Prostate gland (tissue), 2 donors: Measurements from ENCODE around the gene ACOT9. TPM values are rescaled to one million over a fixed set of nuclear protein-coding genes. Genes with fewer than 3 reads are reported as not detected.

Experiments
- DNase-seq: peaks from one replicate; pipeline ENCODE4 v3.0.0-alpha.2; 2019; ENCODE audit warnings: low spot score
- H3K27ac ChIP-seq, 2 donors: fragments of 200-600 bp; sonication (generic); 2 replicates each; pipeline ENCODE4 v1.5.1; 2017 to 2019
- H3K27me3 ChIP-seq: fragments of 200-600 bp; sonication (generic); replicated peaks from 2 replicates; pipeline ENCODE4 v1.5.1; 2019; ENCODE audit not compliant: insufficient read depth
- H3K36me3 ChIP-seq, 2 donors: fragments of 200-600 bp; sonication (generic); 1 replicate in 1 of 2; 2 replicates in 1 of 2; pipeline versions ENCODE4 v1.5.1 to v1.8.1; 2017 to 2019
- H3K4me1 ChIP-seq: fragments of 200-600 bp; sonication (generic); replicated peaks from 2 replicates; pipeline ENCODE4 v1.5.1; 2019
- H3K4me3 ChIP-seq, 2 donors: fragments of 200-600 bp; sonication (generic); 2 replicates each; pipeline ENCODE4 v1.5.1; 2017 to 2019
- H3K9me3 ChIP-seq: fragments of 200-600 bp; sonication (generic); 2 replicates; pipeline ENCODE4 v1.5.1; 2017
- CTCF ChIP-seq, 4 experiments: fragments of 200-600 bp in 2 of 4; fragments of 450-650 bp in 2 of 4; sonication (generic) in 2 of 4; IDR thresholded peaks; 1 replicate in 3 of 4; 2 replicates in 1 of 4; pipeline ENCODE4 v1.5.1; 2016 to 2019; ENCODE audit warnings: antibody characterized with exemption in 4 of 4, mild to moderate bottlenecking in 2 of 4, moderate library complexity in 2 of 4
- POLR2A ChIP-seq: fragments of 450-650 bp; IDR thresholded peaks from one replicate; pipeline ENCODE4 v1.6.1; 2016; ENCODE audit warnings: antibody characterized with exemption, mild to moderate bottlenecking
- POLR2AphosphoS5 ChIP-seq: sonication (generic); formaldehyde crosslinking; IDR thresholded peaks from one replicate; pipeline ENCODE4 v1.6.1; 2017; ENCODE audit warnings: antibody characterized with exemption
- WGBS: methylation state at CpG from one replicate; pipeline ENCODE4 v1.1.5; 2018; 5-methylcytosine and 5-hydroxymethylcytosine counted together
- intact Hi-C: fragments of 100-400 bp; cut with DNase I; formaldehyde crosslinking; loops from one replicate; pipeline ENCODE4 v1.14.2; 2022
- total RNA-seq, 2 donors: library from RNA; depleted of rRNA; stranded (reverse); fragments of >200 nt; gene quantifications; one replicate each; pipeline ENCODE4 v1.1.0, GENCODE V29; 2016

ACOT9 gene
- total RNA-seq, 2 donors from 2014 or later: 19.6 to 31.5 TPM

- no peaks in the 10 kb centered on the region for H3K4me1 ChIP-seq
- no peaks in the 10 kb centered on the region for H3K9me3 ChIP-seq
- H3K4me3 ChIP-seq: peak overlapping the region; percentile 54 to 65
- H3K36me3 ChIP-seq: no peaks in the 10 kb centered on the region
- TF ChIP-seq POLR2AphosphoS5 (peak; percentile 15), POLR2A (no peak), CTCF (IDR thresholded peaks at IDR 0.05) (no peak)
- no peak for DNase-seq
- 9% methylated on average over 8 of the region's 8 CpGs for WGBS
- H3K27ac ChIP-seq: peak overlapping the region; percentile 94 to 95
- H3K27me3 ChIP-seq: no peaks in the 10 kb centered on the region
- intact Hi-C loops: loop anchor here (5.0 to 10.0 kb wide), 3 partner anchors 42 to 240 kb away; partner anchors contain the start of genes ACOT9 and KLHL15
These were observed 41.6 kb upstream of the ACOT9 start for GRCh38 chrX:23784470-23785331.

GRCh38 chrX:23783589-23784469 lies 40.8 kb upstream of the ACOT9 start:
- Histone ChIP-seq H3K27ac (peak overlapping the region; percentile 94 to 95), H3K36me3 (no peaks in the 10 kb centered on the region), H3K4me1 (no peaks in the 10 kb centered on the region), H3K4me3 (peak overlapping the region; percentile 54 to 65), H3K9me3 (no peaks in the 10 kb centered on the region), H3K27me3 (no peaks in the 10 kb centered on the region)
- DNase-seq: no peak
- WGBS: 12% methylated on average over 21 of the region's 21 CpGs
- TF ChIP-seq POLR2A (no peak), POLR2AphosphoS5 (no peak), CTCF (IDR thresholded peaks at IDR 0.05) (no peak)
- intact Hi-C loops: loop anchor here (5.0 to 10.0 kb wide), 3 partner anchors 42 to 241 kb away; partner anchors contain the start of genes ACOT9 and KLHL15

- intact Hi-C loops: loop anchor here (1.0 to 10.0 kb wide), 4 partner anchors 41 to 242 kb away; partner anchors contain the start of genes ACOT9 and KLHL15
- H3K27ac ChIP-seq: peak within 1 kb of the TSS; percentile 94 to 95
- TF ChIP-seq CTCF (IDR thresholded peaks at IDR 0.05) (peak; percentile 50 to 92 (median 86)), POLR2AphosphoS5 (peak; percentile 95), POLR2A (peak; percentile 94)
- no peaks in the 10 kb centered on the region for H3K9me3 ChIP-seq
- peak within 1 kb of the TSS; percentile 54 to 65 for H3K4me3 ChIP-seq
- H3K36me3 ChIP-seq: no peaks in the 10 kb centered on the region
- H3K4me1 ChIP-seq: no peaks in the 10 kb centered on the region
- DNase-seq: peak; percentile 94
- no peaks in the 10 kb centered on the region for H3K27me3 ChIP-seq
- WGBS: 0% methylated on average over 26 of the region's 58 CpGs
These were observed 40.0 kb upstream of the ACOT9 start, which contains the start of gene SAT1 for GRCh38 chrX:23782863-23783588. SAT1 (plus strand) TSS chrX:23783173; CDS start chrX:23783352, 179 bp downstream.

- intact Hi-C loops: loop anchor here (1.0 to 10.0 kb wide), 4 partner anchors 40 to 242 kb away; partner anchors contain the start of genes ACOT9 and KLHL15
- no peaks in the 10 kb centered on the region for H3K4me1 ChIP-seq
- no peaks in the 10 kb centered on the region for H3K27me3 ChIP-seq
- TF ChIP-seq POLR2AphosphoS5: no peak
- TF ChIP-seq CTCF (IDR thresholded peaks at IDR 0.05): no peak
- TF ChIP-seq POLR2A: no peak
- peak overlapping the region; percentile 60 to 95 for H3K27ac ChIP-seq
- DNase-seq: no peak
- peak overlapping the region in 1 of 2 donors; percentile 15 for H3K4me3 ChIP-seq
- no peaks in the 10 kb centered on the region for H3K9me3 ChIP-seq
- H3K36me3 ChIP-seq: no peaks in the 10 kb centered on the region
- WGBS: 22% methylated on average over 6 of the region's 6 CpGs
These were observed 39.4 kb upstream of the ACOT9 start for GRCh38 chrX:23782455-23782854.
